ENCODE data around the gene ERVFRD-1. TPM values are rescaled to one million over a fixed set of nuclear protein-coding genes. Genes with fewer than 3 reads are reported as not detected.
A peak's percentile ranks its signal among the peaks of the same experiment; 100 is the strongest.

Gene ERVFRD-1
- polyA plus RNA-seq, 1 experiment: not detected

GRCh38 chr6:11151488-11151887, 40.0 kb upstream of the ERVFRD-1 start:
- Histone ChIP-seq H3K27me3 (ENCODE audit: control insufficient read depth, insufficient read depth, low read length) (no peaks in the 10 kb centered on the region), H3K27ac (ENCODE audit: low read depth, low read length) (no peak overlapping the region), H3K9me3 (ENCODE audit: control insufficient read depth, insufficient read depth, low read length) (no peaks in the 10 kb centered on the region), H3K4me3 (ENCODE audit: low read depth, low read length) (no peak overlapping the region)
- ChIA-PET CTCF (interaction anchor here (1.3 to 10.3 kb wide), 3 partner anchors 8 to 345 kb away, joined by 4 to 139 read pairs (median 6); no protein-coding TSS in a partner anchor), POLR2A (no interaction called here)
- no peak for DNase-seq (ENCODE audit: low read depth, low spot score)
- TF ChIP-seq CTCF (IDR thresholded peaks at IDR 0.05; ENCODE audit: low read depth, low read length): no peak

GRCh38 chr6:11149551-11149950, 38.0 kb upstream of the ERVFRD-1 start:
- Histone ChIP-seq H3K9me3 (ENCODE audit: control insufficient read depth, insufficient read depth, low read length) (no peaks in the 10 kb centered on the region), H3K27me3 (ENCODE audit: control insufficient read depth, insufficient read depth, low read length) (no peaks in the 10 kb centered on the region), H3K27ac (ENCODE audit: low read depth, low read length) (no peak overlapping the region), H3K4me3 (ENCODE audit: low read depth, low read length) (no peak overlapping the region)
- ChIA-PET POLR2A (no interaction called here), CTCF (interaction anchor here (10.3 kb wide), 1 partner anchor 347 kb away, joined by 139 read pairs; no protein-coding TSS in a partner anchor)
- no peak for TF ChIP-seq CTCF (IDR thresholded peaks at IDR 0.05; ENCODE audit: low read depth, low read length)
- DNase-seq (ENCODE audit: low read depth, low spot score): no peak

DNA sequence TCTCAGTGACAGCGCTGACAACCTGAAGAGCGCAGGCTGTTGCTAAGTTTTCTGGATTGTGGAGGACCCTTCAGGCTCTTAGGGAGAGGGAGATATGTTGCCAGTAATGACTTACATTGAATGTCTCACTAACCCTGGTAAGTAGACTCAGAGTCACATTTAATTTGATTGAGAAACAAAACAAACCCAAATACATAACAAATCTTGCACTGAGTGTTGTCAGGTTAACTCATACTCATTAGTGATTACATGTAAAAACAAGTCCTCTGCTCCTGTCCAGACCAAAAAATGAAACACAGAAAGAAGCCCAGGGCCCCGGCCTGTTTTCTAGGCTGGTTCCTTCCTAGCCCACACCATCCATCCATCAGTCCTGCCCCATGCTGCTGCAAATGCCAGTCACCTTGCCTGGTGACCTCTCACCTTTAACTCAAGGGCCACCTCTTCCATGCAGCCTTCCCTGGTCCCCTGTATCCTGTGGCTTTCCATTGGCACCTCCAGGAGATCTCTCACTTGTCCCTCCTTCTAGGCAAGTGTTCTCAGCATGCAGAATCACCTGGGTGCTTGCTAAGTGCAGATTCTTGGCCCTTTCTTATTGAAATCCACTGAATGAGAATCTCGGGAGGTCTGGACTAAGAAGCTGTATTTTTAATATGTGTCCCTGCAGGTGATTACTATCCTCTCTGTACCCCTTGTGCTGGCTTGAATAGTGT, 34.7 kb upstream of the ERVFRD-1 start:
- ChIA-PET CTCF (interaction anchor here (1.1 to 10.3 kb wide), 2 partner anchors 11 to 350 kb away, joined by 3 to 139 read pairs; no protein-coding TSS in a partner anchor), POLR2A (no interaction called here)
- DNase-seq (ENCODE audit: low read depth, low spot score): no peak

DNA sequence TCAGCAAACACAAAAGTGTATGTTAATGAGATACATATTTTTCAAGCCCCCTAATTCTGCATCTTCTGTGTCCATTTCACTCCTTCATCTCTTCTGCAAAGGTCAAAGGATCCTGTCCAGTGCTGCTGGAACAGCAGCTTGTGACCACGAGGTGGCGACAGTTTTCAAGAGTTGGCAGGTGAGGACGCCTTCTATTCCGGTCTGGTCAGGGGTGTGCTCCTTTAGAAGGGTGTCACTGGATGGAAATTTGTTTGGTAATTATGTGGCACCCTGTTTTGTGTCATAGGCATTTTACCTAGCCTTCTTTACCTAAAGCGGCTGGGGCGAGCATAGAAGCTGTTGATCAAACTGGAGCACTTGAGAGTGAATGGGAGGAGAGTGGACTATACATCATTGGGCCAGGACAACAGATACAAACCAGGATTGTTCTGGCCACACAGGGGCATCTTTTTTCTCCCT, 32.9 kb upstream of the ERVFRD-1 start:
- Histone ChIP-seq H3K27ac (ENCODE audit: low read depth, low read length) (no peak overlapping the region), H3K27me3 (ENCODE audit: control insufficient read depth, insufficient read depth, low read length) (no peaks in the 10 kb centered on the region), H3K4me3 (ENCODE audit: low read depth, low read length) (no peak overlapping the region), H3K9me3 (ENCODE audit: control insufficient read depth, insufficient read depth, low read length) (no peaks in the 10 kb centered on the region)
- TF ChIP-seq CTCF (IDR thresholded peaks at IDR 0.05; ENCODE audit: low read depth, low read length): peak; percentile 96
- peak; percentile 18 for DNase-seq (ENCODE audit: low read depth, low spot score)
- ChIA-PET CTCF (interaction anchor here (0.6 to 10.3 kb wide), 13 partner anchors 11 to 463 kb away, joined by 3 to 139 read pairs (median 4); partner anchors contain the start of gene NEDD9), POLR2A (interaction anchor here (0.6 kb wide), 1 partner anchor 285 kb away, joined by 4 read pairs; no protein-coding TSS in a partner anchor)

More for the DNA sequence above, 34.7 kb upstream of the ERVFRD-1 start:
- Histone ChIP-seq H3K9me3 (ENCODE audit: control insufficient read depth, insufficient read depth, low read length) (no peaks in the 10 kb centered on the region), H3K27me3 (ENCODE audit: control insufficient read depth, insufficient read depth, low read length) (no peaks in the 10 kb centered on the region), H3K4me3 (ENCODE audit: low read depth, low read length) (no peak overlapping the region), H3K27ac (ENCODE audit: low read depth, low read length) (no peak overlapping the region)
- no peak for TF ChIP-seq CTCF (IDR thresholded peaks at IDR 0.05; ENCODE audit: low read depth, low read length)
